ENCODE results near the gene BHLHE40.

BHLHE40 gene

DNA sequence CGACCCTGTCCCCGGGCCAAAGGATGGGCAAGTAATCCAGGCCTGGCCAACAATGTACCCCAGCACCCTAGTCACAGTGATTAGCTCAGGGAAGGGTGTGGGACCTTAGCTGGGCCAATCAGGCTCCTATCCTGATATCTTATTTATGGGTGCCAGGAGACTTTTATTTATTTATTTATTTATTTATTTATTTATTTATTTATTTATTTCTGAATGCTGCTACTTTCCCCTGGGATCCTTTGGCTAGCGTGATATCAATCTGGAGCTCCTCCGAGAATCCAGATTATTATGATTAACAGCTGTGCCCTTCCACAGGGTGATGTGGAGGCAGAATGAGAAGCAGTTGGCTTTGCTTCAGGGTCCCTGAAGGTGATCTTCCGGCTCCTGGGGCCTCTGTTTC, 32.2 kb upstream of the BHLHE40 start:
- no peak overlapping the region for H3K4me3 ChIP-seq (ENCODE audit: low read depth, low read length)
- no peak for TF ChIP-seq POLR2A (IDR thresholded peaks at IDR 0.05; ENCODE audit: extremely low read depth, insufficient read length)
- no peak for TF ChIP-seq MYC (IDR thresholded peaks at IDR 0.05; ENCODE audit: low read depth, low read length)
- no peak for TF ChIP-seq CTCF (IDR thresholded peaks at IDR 0.05; ENCODE audit: low read depth, low read length)
- TF ChIP-seq, protein P1, sequence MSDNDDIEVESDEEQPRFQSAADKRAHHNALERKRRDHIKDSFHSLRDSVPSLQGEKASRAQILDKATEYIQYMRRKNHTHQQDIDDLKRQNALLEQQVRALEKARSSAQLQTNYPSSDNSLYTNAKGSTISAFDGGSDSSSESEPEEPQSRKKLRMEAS (IDR thresholded peaks at IDR 0.05; ENCODE audit: low read depth, low read length), result no peak
- no peak for DNase-seq (ENCODE audit: low read depth)

DNA sequence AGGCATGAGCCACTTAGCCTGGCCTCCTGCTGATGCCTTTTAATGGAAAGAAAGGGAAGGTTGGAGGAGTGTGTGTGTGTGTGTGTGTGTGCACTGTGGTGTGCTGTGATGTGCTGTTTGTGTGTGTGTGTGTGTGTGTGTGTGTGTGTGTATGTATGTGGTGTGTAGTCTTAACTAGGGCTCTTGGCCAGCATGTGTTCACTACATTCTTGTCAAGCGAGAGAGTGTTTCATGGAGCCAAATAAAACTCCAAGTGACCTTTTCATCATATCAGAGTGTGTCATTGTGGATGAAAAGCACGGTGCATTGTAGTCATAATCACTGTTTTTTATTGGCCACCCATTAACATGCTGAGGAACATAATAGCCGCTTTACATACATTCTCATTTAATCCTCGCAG, 30.8 kb upstream of the BHLHE40 start:
- no peak overlapping the region for H3K4me3 ChIP-seq (ENCODE audit: low read depth, low read length)
- DNase-seq (ENCODE audit: low read depth), result no peak
- TF ChIP-seq POLR2A (IDR thresholded peaks at IDR 0.05; ENCODE audit: extremely low read depth, insufficient read length) (no peak), CTCF (IDR thresholded peaks at IDR 0.05; ENCODE audit: low read depth, low read length) (no peak), MYC (IDR thresholded peaks at IDR 0.05; ENCODE audit: low read depth, low read length) (no peak)
- TF ChIP-seq, protein P1 (IDR thresholded peaks at IDR 0.05; ENCODE audit: low read depth, low read length), result no peak

DNA sequence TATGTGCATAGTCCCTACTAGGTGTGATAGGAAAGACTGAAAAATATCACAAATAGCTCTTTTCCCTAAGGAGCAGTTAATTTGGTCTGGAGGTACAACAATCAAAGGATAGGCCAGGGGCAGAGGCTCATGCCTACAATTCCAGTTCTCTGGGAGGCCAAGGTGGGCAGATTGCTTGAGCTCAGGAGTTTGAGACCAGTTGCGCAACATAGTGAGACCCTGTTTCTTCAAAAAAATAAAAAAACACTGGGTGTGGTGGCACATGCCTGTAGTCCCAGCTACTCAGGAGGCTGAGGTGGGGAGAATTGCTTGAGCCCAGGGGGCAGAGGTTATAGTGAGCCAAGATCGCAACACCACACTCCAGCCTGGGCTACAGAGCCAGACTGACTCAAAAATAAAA, 30.2 kb upstream of the BHLHE40 start:
- TF ChIP-seq MYC (IDR thresholded peaks at IDR 0.05; ENCODE audit: low read depth, low read length), result no peak
- TF ChIP-seq, protein P1 (IDR thresholded peaks at IDR 0.05; ENCODE audit: low read depth, low read length), result no peak
- no peak for TF ChIP-seq CTCF (IDR thresholded peaks at IDR 0.05; ENCODE audit: low read depth, low read length)
- TF ChIP-seq POLR2A (IDR thresholded peaks at IDR 0.05; ENCODE audit: extremely low read depth, insufficient read length), result no peak
- no peak for DNase-seq (ENCODE audit: low read depth)
- H3K4me3 ChIP-seq (ENCODE audit: low read depth, low read length), result no peak overlapping the region

GRCh38 chr3:4949659-4950058, 29.6 kb upstream of the BHLHE40 start:
- DNase-seq (ENCODE audit: low read depth), result no peak
- TF ChIP-seq MYC (IDR thresholded peaks at IDR 0.05; ENCODE audit: low read depth, low read length), result no peak
- no peak for TF ChIP-seq CTCF (IDR thresholded peaks at IDR 0.05; ENCODE audit: low read depth, low read length)
- TF ChIP-seq POLR2A (IDR thresholded peaks at IDR 0.05; ENCODE audit: extremely low read depth, insufficient read length), result no peak
- TF ChIP-seq, protein P1 (IDR thresholded peaks at IDR 0.05; ENCODE audit: low read depth, low read length), result no peak
- H3K4me3 ChIP-seq (ENCODE audit: low read depth, low read length), result no peak overlapping the region

DNA sequence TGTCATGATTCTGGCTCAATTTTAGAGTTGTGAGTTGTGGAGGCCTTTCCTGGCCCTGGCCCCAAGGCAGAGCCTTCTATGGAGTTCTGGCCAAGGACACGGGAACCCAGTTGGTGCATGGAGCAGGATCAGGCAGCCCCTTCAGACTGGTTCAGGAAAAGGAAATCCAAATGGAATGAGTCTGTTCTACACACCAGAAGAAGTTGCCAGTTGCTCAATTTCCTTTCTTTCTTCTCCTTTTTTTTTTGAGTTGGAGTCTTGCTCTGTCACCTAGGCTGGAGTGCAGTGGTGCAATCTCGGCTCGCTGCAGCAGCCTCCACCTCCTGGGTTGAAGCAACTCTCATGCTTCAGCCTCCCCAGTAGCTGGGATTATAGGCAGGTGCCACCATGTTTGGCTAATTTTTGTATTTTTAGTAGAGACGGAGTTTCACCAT, 28.9 kb upstream of the BHLHE40 start:
- DNase-seq (ENCODE audit: low read depth), result peak; percentile 58
- no peak for TF ChIP-seq CTCF (IDR thresholded peaks at IDR 0.05; ENCODE audit: low read depth, low read length)
- TF ChIP-seq, protein P1 (IDR thresholded peaks at IDR 0.05; ENCODE audit: low read depth, low read length), result no peak
- TF ChIP-seq POLR2A (IDR thresholded peaks at IDR 0.05; ENCODE audit: extremely low read depth, insufficient read length), result no peak
- no peak for TF ChIP-seq MYC (IDR thresholded peaks at IDR 0.05; ENCODE audit: low read depth, low read length)
- H3K4me3 ChIP-seq (ENCODE audit: low read depth, low read length), result no peak overlapping the region

GRCh38 chr3:4950948-4951347, 28.3 kb upstream of the BHLHE40 start:
- TF ChIP-seq, protein P1 (IDR thresholded peaks at IDR 0.05; ENCODE audit: low read depth, low read length), result no peak
- TF ChIP-seq CTCF (IDR thresholded peaks at IDR 0.05; ENCODE audit: low read depth, low read length) (no peak), MYC (IDR thresholded peaks at IDR 0.05; ENCODE audit: low read depth, low read length) (no peak), POLR2A (IDR thresholded peaks at IDR 0.05; ENCODE audit: extremely low read depth, insufficient read length) (no peak)
- DNase-seq (ENCODE audit: low read depth), result no peak
- H3K4me3 ChIP-seq (ENCODE audit: low read depth, low read length), result no peak overlapping the region
